ENCODE results near the gene TBKBP1.

DNA sequence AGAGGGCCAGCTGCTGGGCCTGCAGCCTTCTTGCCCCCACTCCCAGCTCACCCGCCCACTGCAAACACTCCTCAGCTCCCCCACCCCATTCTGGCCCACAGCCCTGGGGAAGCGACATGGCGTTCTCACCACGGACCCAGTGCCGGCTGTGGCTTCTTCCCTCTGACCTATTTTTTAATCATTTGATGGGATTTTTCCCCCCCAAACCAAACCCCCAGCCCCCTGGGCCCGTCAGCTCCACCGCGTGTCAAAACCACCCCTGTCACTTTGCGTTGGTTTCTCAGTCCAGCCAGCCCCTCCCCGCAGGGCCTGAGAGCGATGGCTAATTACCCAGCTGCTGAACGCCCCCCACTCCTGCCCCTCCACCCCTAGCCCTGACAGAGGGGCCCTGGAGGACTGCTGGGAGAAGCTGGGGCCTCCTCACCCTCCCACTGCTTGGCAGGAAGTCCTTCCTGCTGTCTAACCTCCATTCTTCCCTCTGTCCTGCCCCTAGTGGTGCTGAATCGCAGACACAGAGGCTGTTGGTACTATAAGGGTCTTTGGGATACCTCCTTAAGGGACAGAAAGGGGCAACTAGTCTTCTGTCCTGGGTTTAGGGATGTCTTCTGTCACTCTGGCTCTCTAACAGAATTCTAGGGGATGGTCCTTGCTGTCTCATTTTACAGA lies 31.6 kb downstream of the TBKBP1 start:
- TF ChIP-seq, protein P1, sequence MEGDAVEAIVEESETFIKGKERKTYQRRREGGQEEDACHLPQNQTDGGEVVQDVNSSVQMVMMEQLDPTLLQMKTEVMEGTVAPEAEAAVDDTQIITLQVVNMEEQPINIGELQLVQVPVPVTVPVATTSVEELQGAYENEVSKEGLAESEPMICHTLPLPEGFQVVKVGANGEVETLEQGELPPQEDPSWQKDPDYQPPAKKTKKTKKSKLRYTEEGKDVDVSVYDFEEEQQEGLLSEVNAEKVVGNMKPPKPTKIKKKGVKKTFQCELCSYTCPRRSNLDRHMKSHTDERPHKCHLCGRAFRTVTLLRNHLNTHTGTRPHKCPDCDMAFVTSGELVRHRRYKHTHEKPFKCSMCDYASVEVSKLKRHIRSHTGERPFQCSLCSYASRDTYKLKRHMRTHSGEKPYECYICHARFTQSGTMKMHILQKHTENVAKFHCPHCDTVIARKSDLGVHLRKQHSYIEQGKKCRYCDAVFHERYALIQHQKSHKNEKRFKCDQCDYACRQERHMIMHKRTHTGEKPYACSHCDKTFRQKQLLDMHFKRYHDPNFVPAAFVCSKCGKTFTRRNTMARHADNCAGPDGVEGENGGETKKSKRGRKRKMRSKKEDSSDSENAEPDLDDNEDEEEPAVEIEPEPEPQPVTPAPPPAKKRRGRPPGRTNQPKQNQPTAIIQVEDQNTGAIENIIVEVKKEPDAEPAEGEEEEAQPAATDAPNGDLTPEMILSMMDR (IDR thresholded peaks at IDR 0.05) = no peak
- no peak for TF ChIP-seq POLR2A (IDR thresholded peaks at IDR 0.05)

All from vagina (tissue), 2 donors.